DOHH2 (cell line): Measurements from ENCODE around the gene RHOBTB3.

ENCODE experiments used
- H3F3A ChIP-seq: fragments of 200-600 bp; sonication (generic), shearing (Covaris generic); 2 replicates; pipeline ENCODE4 v1.6.0; 2016; ENCODE audit warnings: antibody characterized with exemption, mild to moderate bottlenecking; ENCODE audit not compliant: control insufficient read depth, insufficient read depth
- H3K27ac ChIP-seq: fragments of 200-600 bp; sonication (generic); 2 replicates; pipeline ENCODE4 v1.5.1; 2014; ENCODE audit warnings: low read depth, mild to moderate bottlenecking, low read length, moderate library complexity
- H3K27me3 ChIP-seq: fragments of 200-600 bp; sonication (generic); 2 replicates; pipeline ENCODE4 v1.6.1; 2014; ENCODE audit warnings: mild to moderate bottlenecking, low read length, mixed read lengths; ENCODE audit not compliant: control insufficient read depth
- H3K36me3 ChIP-seq: fragments of 200-600 bp; sonication (generic); 2 replicates; pipeline ENCODE4 v1.6.1; 2014; ENCODE audit warnings: mild to moderate bottlenecking, low read length, moderate library complexity, mixed read lengths; ENCODE audit not compliant: control insufficient read depth
- H3K4me1 ChIP-seq: fragments of 200-600 bp; sonication (generic); 2 replicates; pipeline ENCODE4 v1.6.1; 2014; ENCODE audit warnings: mild to moderate bottlenecking, low read length, mixed read lengths; ENCODE audit not compliant: control insufficient read depth
- H3K4me2 ChIP-seq: fragments of 200-600 bp; sonication (generic); 2 replicates; pipeline ENCODE4 v1.6.0; 2014; ENCODE audit warnings: mild to moderate bottlenecking, low read length, moderate library complexity
- H3K4me3 ChIP-seq: fragments of 200-600 bp; sonication (generic); 2 replicates; pipeline ENCODE4 v1.5.1; 2014; ENCODE audit warnings: mild to moderate bottlenecking, low read length, mixed read lengths
- H3K79me2 ChIP-seq: fragments of 200-600 bp; sonication (generic); 2 replicates; pipeline ENCODE4 v1.6.1; 2014; ENCODE audit warnings: mild to moderate bottlenecking, low read length, mixed read lengths; ENCODE audit not compliant: control insufficient read depth
- H3K9me2 ChIP-seq: fragments of 200-600 bp; sonication (generic); replicated peaks from 2 replicates; pipeline ENCODE4 v1.6.1; 2014; ENCODE audit warnings: mild to moderate bottlenecking, low read length, mixed read lengths; ENCODE audit not compliant: control insufficient read depth
- H3K9me3 ChIP-seq: fragments of 200-600 bp; sonication (generic); 2 replicates; pipeline ENCODE4 v1.6.1; 2014; ENCODE audit warnings: antibody characterized with exemption, low read length, mixed read lengths; ENCODE audit not compliant: control insufficient read depth, insufficient read depth
- H4K20me1 ChIP-seq: fragments of 200-600 bp; sonication (generic); 2 replicates; pipeline ENCODE4 v1.6.0; 2014; ENCODE audit warnings: low read depth, mild to moderate bottlenecking, antibody characterized with exemption, low read length, moderate library complexity; ENCODE audit not compliant: control insufficient read depth, insufficient read depth
- EZH2phosphoT487 ChIP-seq: fragments of 200-600 bp; sonication (generic); IDR thresholded peaks from 2 replicates; pipeline ENCODE4 v1.6.1; 2017; ENCODE audit warnings: borderline replicate concordance, mild to moderate bottlenecking, antibody characterized with exemption, low read length, moderate library complexity, mixed read lengths
- TF ChIP-seq, protein P1 (sequence below): fragments of 200-600 bp; sonication (generic); IDR thresholded peaks from one replicate; pipeline ENCODE4 v1.5.1; 2014; ENCODE audit warnings: antibody characterized with exemption, mild to moderate bottlenecking, low read depth, low read length; ENCODE audit not compliant: poor library complexity, severe bottlenecking

The RHOBTB3 gene

DNA sequence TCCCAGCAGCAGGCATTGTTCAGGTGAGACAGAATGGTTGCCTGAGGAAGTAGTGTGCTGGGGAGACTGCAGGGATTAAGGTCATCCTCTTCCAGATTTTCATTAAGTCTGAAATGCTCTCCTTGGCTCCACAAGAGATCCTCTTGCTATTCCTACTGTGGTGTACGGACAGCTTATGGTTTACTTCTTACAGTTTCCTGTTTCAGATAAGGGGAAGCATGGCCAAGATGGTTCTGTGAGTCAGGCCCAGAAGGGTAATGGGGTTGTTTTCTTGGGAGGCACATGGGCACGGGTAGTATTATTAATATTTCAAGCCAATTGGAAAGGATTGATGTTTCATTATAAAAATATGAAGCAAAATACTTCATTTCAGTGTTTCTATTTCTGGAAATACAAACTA lies 48.5 kb downstream of the RHOBTB3 start:
- Histone ChIP-seq H3K4me1 (peaks cover 7% of the 10 kb centered on the region), H3K9me2 (no peaks in the 10 kb centered on the region), H3K27me3 (no peaks in the 10 kb centered on the region), H3K9me3 (no peaks in the 10 kb centered on the region), H4K20me1 (no peaks in the 10 kb centered on the region), H3K27ac (no peak overlapping the region), H3K36me3 (no peaks in the 10 kb centered on the region), H3K4me2 (no peak overlapping the region), H3K4me3 (no peak overlapping the region), H3F3A (no peaks in the 10 kb centered on the region), H3K79me2 (no peaks in the 10 kb centered on the region)
- no peak for TF ChIP-seq EZH2phosphoT487
- TF ChIP-seq, protein P1, sequence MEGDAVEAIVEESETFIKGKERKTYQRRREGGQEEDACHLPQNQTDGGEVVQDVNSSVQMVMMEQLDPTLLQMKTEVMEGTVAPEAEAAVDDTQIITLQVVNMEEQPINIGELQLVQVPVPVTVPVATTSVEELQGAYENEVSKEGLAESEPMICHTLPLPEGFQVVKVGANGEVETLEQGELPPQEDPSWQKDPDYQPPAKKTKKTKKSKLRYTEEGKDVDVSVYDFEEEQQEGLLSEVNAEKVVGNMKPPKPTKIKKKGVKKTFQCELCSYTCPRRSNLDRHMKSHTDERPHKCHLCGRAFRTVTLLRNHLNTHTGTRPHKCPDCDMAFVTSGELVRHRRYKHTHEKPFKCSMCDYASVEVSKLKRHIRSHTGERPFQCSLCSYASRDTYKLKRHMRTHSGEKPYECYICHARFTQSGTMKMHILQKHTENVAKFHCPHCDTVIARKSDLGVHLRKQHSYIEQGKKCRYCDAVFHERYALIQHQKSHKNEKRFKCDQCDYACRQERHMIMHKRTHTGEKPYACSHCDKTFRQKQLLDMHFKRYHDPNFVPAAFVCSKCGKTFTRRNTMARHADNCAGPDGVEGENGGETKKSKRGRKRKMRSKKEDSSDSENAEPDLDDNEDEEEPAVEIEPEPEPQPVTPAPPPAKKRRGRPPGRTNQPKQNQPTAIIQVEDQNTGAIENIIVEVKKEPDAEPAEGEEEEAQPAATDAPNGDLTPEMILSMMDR = no peak

DNA sequence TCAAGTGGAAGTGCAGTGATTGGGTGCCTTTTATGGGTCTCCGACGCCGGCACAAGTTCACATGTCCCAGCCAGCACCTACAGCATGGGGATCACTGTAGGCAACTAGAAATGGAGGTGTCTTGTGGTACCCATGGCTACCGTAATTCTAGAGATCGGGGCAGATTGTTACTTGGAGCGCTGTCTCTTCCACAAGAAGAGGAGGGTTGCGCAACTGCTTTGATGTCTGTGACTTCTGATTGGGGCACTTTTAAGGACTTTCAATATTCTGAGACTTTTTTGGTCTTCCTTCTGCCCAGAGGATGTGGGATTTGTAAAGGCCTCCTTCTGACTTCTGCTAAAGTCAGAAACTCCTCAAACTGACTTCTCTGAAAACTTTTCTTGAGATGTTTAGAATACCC lies 49.5 kb downstream of the RHOBTB3 start:
- no peak overlapping the region for H3K4me2 ChIP-seq
- H3K4me1 ChIP-seq = peaks cover 7% of the 10 kb centered on the region
- no peaks in the 10 kb centered on the region for H3F3A ChIP-seq
- no peaks in the 10 kb centered on the region for H3K9me2 ChIP-seq
- no peaks in the 10 kb centered on the region for H4K20me1 ChIP-seq
- no peaks in the 10 kb centered on the region for H3K9me3 ChIP-seq
- no peaks in the 10 kb centered on the region for H3K27me3 ChIP-seq
- no peaks in the 10 kb centered on the region for H3K36me3 ChIP-seq
- TF ChIP-seq, protein P1 = no peak
- no peak for TF ChIP-seq EZH2phosphoT487
- H3K27ac ChIP-seq = no peak overlapping the region
- H3K4me3 ChIP-seq = no peak overlapping the region
- no peaks in the 10 kb centered on the region for H3K79me2 ChIP-seq

DNA sequence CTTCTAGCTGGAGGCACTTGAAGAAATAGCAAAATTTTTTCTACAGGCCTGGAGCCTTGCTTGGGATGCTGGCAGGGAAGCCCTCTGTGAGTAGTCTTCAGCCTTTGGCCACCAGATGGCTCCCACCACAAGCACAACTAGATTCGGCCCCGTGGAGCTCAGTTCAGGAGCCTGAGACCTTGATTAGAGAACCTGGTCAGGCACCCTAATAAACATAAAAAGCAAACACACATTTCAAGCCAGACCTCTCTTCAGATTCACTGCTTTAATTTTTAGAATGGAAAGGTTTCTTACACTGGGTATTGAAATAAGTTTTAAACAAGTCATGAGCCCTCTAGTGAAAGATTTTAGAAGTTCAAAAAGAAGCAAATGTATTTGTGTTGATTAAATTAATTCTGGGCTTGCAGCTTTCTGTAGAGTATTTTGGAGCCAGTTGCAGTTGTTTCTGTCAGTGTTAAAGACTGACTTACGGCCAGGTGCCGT lies 50.0 kb downstream of the RHOBTB3 start:
- Histone ChIP-seq H3K36me3 (no peaks in the 10 kb centered on the region), H3K9me2 (no peaks in the 10 kb centered on the region), H3K9me3 (no peaks in the 10 kb centered on the region), H3K79me2 (no peaks in the 10 kb centered on the region), H4K20me1 (no peaks in the 10 kb centered on the region), H3K27ac (no peak overlapping the region), H3K27me3 (no peaks in the 10 kb centered on the region), H3F3A (no peaks in the 10 kb centered on the region), H3K4me2 (peak overlapping the region; percentile 65), H3K4me3 (peak overlapping the region; percentile 27; the same call in 1 of the 2 replicates), H3K4me1 (peaks cover 7% of the 10 kb centered on the region)
- TF ChIP-seq, protein P1 = peak; percentile 97
- no peak for TF ChIP-seq EZH2phosphoT487
